Spleen (tissue), 11 donors: Measurements from ENCODE around the gene LAMC3. TPM values are rescaled to one million over a fixed set of nuclear protein-coding genes. Genes with fewer than 3 reads are reported as not detected.

Experiments
- DNase-seq: peaks from one replicate; pipeline ENCODE4 v3.0.0-alpha.2; 2020
- H3K27ac ChIP-seq, 8 donors: fragments of 200-600 bp; sonication (generic) in 7 of 8; 1 replicate in 4 of 8; 2 replicates in 4 of 8; pipeline versions ENCODE4 v1.5.0 to v1.8.0; 2016 to 2021; ENCODE audit warnings: inconsistent platforms in 4 of 8, mild to moderate bottlenecking in 4 of 8, moderate library complexity in 1 of 8
- H3K27me3 ChIP-seq, 7 donors: fragments of 200-600 bp; sonication (generic) in 6 of 7; replicated peaks in 1 of 7; 1 replicate in 4 of 7; 2 replicates in 3 of 7; pipeline versions ENCODE4 v1.5.0 to v1.8.0; 2016 to 2021; ENCODE audit warnings: inconsistent platforms in 3 of 7, mild to moderate bottlenecking in 1 of 7
- H3K36me3 ChIP-seq, 6 donors: fragments of 200-600 bp; sonication (generic) in 5 of 6; 1 replicate in 4 of 6; 2 replicates in 2 of 6; pipeline versions ENCODE4 v1.5.0 to v1.8.0; 2016 to 2021; ENCODE audit warnings: inconsistent platforms in 2 of 6
- H3K4me1 ChIP-seq, 6 donors: fragments of 200-600 bp; sonication (generic) in 5 of 6; 1 replicate in 3 of 6; 2 replicates in 3 of 6; pipeline versions ENCODE4 v1.5.0 to v1.8.0; 2016 to 2021; ENCODE audit warnings: inconsistent platforms in 3 of 6
- H3K4me3 ChIP-seq, 8 donors: fragments of 200-600 bp; sonication (generic) in 7 of 8; 1 replicate in 4 of 8; 2 replicates in 4 of 8; pipeline versions ENCODE4 v1.5.0 to v1.8.0; 2016 to 2021; ENCODE audit warnings: inconsistent platforms in 4 of 8, mild to moderate bottlenecking in 4 of 8, moderate library complexity in 2 of 8
- H3K9me3 ChIP-seq, 8 donors: fragments of 200-600 bp; sonication (generic) in 7 of 8; 1 replicate in 4 of 8; 2 replicates in 4 of 8; pipeline versions ENCODE4 v1.5.0 to v1.8.0; 2016 to 2021; ENCODE audit warnings: inconsistent platforms in 4 of 8
- CTCF ChIP-seq, 11 experiments: fragments of 200-600 bp in 7 of 11; fragments of 450-650 bp in 4 of 11; sonication (generic) in 4 of 11; IDR thresholded peaks in 8 of 11; conservative IDR thresholded peaks in 3 of 11; 1 replicate in 7 of 11; 2 replicates in 4 of 11; pipeline versions ENCODE4 v1.4.0 to v1.8.0; 2016 to 2021; ENCODE audit warnings: antibody characterized with exemption in 11 of 11, inconsistent platforms in 4 of 11, mild to moderate bottlenecking in 1 of 11
- POLR2A ChIP-seq, 3 donors: fragments of 450-650 bp; IDR thresholded peaks; one replicate each; pipeline ENCODE4 v1.5.1; 2017; ENCODE audit warnings: antibody characterized with exemption in 3 of 3, mild to moderate bottlenecking in 1 of 3
- POLR2AphosphoS5 ChIP-seq, 3 donors: sonication (generic); formaldehyde crosslinking; IDR thresholded peaks; one replicate each; pipeline ENCODE4 v1.5.1; 2017; ENCODE audit warnings: antibody characterized with exemption in 3 of 3
- WGBS, 5 donors: extraction: QIAGEN DNeasy Blood & Tissue Kit in 3 of 5; methylation state at CpG; one replicate each; pipeline versions ENCODE4 v1.1.5 to v1.1.7; 2013 to 2018; 5-methylcytosine and 5-hydroxymethylcytosine counted together
- intact Hi-C: fragments of 100-400 bp; cut with DNase I; formaldehyde crosslinking; loops from one replicate; pipeline ENCODE4 v1.15.0; 2023; ENCODE audit warnings: low total_unique reads
- polyA plus RNA-seq, 3 donors: library from polyadenylated mRNA; stranded (reverse); fragments of 200-250 nt; gene quantifications; one replicate each; pipeline ENCODE4 v1.2.1, GENCODE V29; 2013
- total RNA-seq, 7 donors: library from RNA; depleted of rRNA in 3 of 7; stranded (reverse); fragments of >200 nt in 3 of 7; fragmentation: NEBNext Ultra II Directional in 4 of 7; extraction: Animal tissue kit (Norgen Biotek cat#: 25700) in 4 of 7; gene quantifications; one replicate each; pipeline versions ENCODE4 v1.1.0 to v1.2.1, GENCODE V29; 2016 to 2021
- donor health status: healthy with polysubstance abuse.
- donor health status: DM: no; HTN: no; CAD: no; lungs with moderate emphysema.
- donor health status: DM: no; HTN: no; CAD: no.
- donor health status: Bipolar disorder and iron deficiency.
- donor health status: healthy.
- donor health status: DM: no; HTN: no; CAD: no.
- donor health status: DM: yes; HTN: yes; CAD: no.

LAMC3 gene
- total and polyA plus RNA-seq, 10 donors: 9.1 to 79.5 (median 34.6) TPM

- intact Hi-C loops: no loop called here
- DNase-seq: no peak
- peaks cover 0 to 38% (median 0%) of the 10 kb centered on the region in 7 donors for H3K27me3 ChIP-seq
- no peak overlapping the region for H3K27ac ChIP-seq
- 87 to 96% (median 91%) methylated on average over 11 to 18 of the region's 18 CpGs for WGBS, 5 donors
- peaks cover 0 to 13% (median 0%) of the 10 kb centered on the region in 6 donors for H3K4me1 ChIP-seq
- H3K9me3 ChIP-seq: no peaks in the 10 kb centered on the region
- H3K36me3 ChIP-seq: no peaks in the 10 kb centered on the region
- no peak for TF ChIP-seq POLR2AphosphoS5 (IDR thresholded peaks at IDR 0.05)
- no peak for TF ChIP-seq POLR2A (IDR thresholded peaks at IDR 0.05)
- no peak for TF ChIP-seq CTCF (IDR thresholded peaks at IDR 0.05 in 8 of 11, conservative IDR thresholded peaks at IDR 0.05 in 3 of 11)
- no peak overlapping the region for H3K4me3 ChIP-seq
Measured at GRCh38 chr9:130989391-130989790, 19.6 kb upstream of the LAMC3 start.

DNA sequence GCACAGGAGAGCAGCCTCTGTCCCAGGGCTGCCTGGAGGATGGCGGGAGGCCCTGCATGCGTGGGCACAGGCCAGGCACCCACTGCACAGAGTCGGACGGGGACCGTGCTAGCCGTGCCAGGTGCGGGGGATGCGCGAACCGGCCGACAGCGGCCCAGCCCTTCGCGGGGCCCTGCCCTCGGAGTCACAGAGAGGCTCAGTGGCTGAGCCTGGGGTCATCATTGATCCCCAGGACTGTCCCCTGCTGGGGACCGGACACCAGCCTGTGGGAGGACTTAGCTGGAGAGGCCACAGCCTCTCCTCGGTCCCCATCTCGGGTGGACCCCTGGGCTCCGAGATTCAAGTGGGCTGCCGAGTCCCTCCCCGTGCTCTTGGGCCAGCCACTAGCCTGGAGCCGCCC lies 19.1 kb upstream of the LAMC3 start:
- no peaks in the 10 kb centered on the region for H3K36me3 ChIP-seq
- H3K4me1 ChIP-seq: peaks cover 0 to 14% (median 0%) of the 10 kb centered on the region in 6 donors
- H3K27me3 ChIP-seq: peaks cover 0 to 38% (median 0%) of the 10 kb centered on the region in 7 donors
- no peak overlapping the region for H3K4me3 ChIP-seq
- WGBS, 5 donors: 70 to 97% (median 83%) methylated on average over 7 to 22 of the region's 22 CpGs
- no peak for DNase-seq
- TF ChIP-seq POLR2A (IDR thresholded peaks at IDR 0.05) (no peak), POLR2AphosphoS5 (IDR thresholded peaks at IDR 0.05) (no peak), CTCF (IDR thresholded peaks at IDR 0.05 in 8 of 11, conservative IDR thresholded peaks at IDR 0.05 in 3 of 11) (no peak)
- intact Hi-C loops: no loop called here
- no peak overlapping the region for H3K27ac ChIP-seq
- H3K9me3 ChIP-seq: no peaks in the 10 kb centered on the region

DNA sequence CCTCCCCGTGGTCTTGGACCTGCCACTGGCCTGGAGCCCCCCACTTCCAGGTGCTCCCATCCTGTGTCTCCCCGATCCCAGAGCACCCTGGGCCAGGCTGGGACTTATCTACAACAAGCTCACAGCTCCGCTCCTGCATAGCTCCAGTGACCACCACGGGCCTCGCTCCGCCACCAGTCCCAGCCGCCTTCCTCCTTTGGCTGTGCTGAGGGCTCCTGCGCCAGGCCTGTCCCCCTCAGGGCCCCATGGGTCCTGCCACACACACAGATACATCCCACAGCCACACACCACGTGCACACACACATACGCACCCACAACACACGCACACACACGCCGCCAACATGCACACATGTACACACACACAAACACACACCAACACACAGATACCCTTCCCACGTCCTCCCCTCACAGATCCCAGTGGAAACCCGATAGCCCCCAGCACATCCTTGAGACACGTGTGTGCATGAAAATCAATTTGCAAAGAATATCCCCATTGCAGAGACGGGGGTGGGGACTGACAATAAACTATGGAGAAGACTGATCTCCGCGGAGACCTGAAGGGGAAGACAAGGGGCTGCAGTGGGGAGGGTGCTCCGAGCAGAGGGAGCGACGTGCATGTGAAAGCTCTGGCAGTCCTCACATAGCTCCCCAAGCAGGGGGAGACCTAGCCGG lies 18.5 kb upstream of the LAMC3 start:
- no peaks in the 10 kb centered on the region for H3K36me3 ChIP-seq
- peaks cover 0 to 20% (median 4%) of the 10 kb centered on the region in 6 donors for H3K4me1 ChIP-seq
- DNase-seq: no peak
- 58 to 72% (median 63%) methylated on average over 17 to 23 of the region's 23 CpGs for WGBS, 5 donors
- peaks cover 0 to 37% (median 0%) of the 10 kb centered on the region in 7 donors for H3K27me3 ChIP-seq
- TF ChIP-seq CTCF (IDR thresholded peaks at IDR 0.05 in 8 of 11, conservative IDR thresholded peaks at IDR 0.05 in 3 of 11) (no peak), POLR2AphosphoS5 (IDR thresholded peaks at IDR 0.05) (no peak), POLR2A (IDR thresholded peaks at IDR 0.05) (no peak)
- no peak overlapping the region for H3K27ac ChIP-seq
- intact Hi-C loops: no loop called here
- H3K9me3 ChIP-seq: no peaks in the 10 kb centered on the region
- no peak overlapping the region for H3K4me3 ChIP-seq

DNA sequence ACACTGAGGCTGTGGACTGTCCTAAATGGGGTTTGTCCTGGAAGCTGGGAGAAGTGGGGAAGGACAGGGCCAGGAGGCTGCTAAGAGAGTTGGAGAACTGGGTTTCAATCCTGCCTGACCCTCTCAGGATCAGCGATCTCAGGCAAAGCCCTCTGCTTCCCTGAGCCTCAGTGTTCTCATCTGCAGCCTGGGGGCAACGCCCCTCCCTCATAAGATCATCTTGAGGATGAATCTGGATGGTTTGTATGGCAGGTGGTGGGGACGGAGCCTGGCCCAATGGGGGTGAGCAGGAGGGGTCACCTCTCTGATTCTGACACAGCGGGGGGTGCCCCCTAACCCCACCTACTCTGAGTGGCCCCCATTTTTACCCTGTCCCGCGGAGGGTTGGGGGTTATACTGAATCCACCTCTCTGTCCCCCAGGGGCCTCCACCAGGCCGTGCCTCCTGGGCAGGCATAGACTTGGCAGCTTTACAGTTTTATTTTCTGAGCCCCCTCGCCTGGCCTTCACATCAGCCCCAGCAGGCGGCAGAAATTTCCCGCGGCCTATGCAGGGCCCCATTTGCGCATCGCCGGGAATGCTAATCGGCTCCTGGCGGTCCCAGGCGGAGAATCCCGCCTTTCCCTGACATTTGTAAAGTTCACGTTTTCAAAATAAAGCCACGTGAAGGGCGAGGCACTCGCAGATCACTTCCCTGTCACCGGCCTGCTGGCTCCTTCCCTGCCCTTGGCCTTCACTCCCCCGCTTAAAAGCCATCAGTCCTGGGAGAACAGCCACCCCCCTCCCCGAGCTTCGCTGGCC lies 17.8 kb upstream of the LAMC3 start:
- peaks cover 0 to 31% (median 0%) of the 10 kb centered on the region in 7 donors for H3K27me3 ChIP-seq
- DNase-seq: no peak
- 58 to 73% (median 68%) methylated on average over 26 of the region's 26 CpGs for WGBS, 5 donors
- no peaks in the 10 kb centered on the region for H3K36me3 ChIP-seq
- H3K4me1 ChIP-seq: peaks cover 0 to 24% (median 7%) of the 10 kb centered on the region in 6 donors
- TF ChIP-seq POLR2AphosphoS5 (IDR thresholded peaks at IDR 0.05) (no peak), CTCF (IDR thresholded peaks at IDR 0.05 in 8 of 11, conservative IDR thresholded peaks at IDR 0.05 in 3 of 11) (no peak), POLR2A (IDR thresholded peaks at IDR 0.05) (no peak)
- H3K4me3 ChIP-seq: no peak overlapping the region
- no peak overlapping the region for H3K27ac ChIP-seq
- no peaks in the 10 kb centered on the region for H3K9me3 ChIP-seq
- intact Hi-C loops: no loop called here
